AG04449 (cell line): ENCODE measurements around the gene GNB1.

Source experiments
- CTCF ChIA-PET: fragments of 350-600 bp; formaldehyde crosslinking; extraction: SDS; loops from one replicate; lab custom pipeline; 2021; ENCODE audit warnings: antibody characterized with exemption; lab: Yijun Ruan, JAX
- POLR2A ChIA-PET: fragments of 400-600, 350-600 bp; formaldehyde crosslinking; extraction: SDS; loops from one replicate; lab custom pipeline; 2020; ENCODE audit warnings: antibody characterized with exemption, inconsistent platforms; lab: Yijun Ruan, JAX
- DNase-seq: peaks from one replicate; pipeline ENCODE4 v3.0.0-alpha.2; 2010; ENCODE audit warnings: low read depth, low spot score
- H3K4me3 ChIP-seq: 2 replicates; pipeline ENCODE4 v1.5.1; 2011; ENCODE audit warnings: low read depth, mild to moderate bottlenecking, control low read depth, low read length
- TF ChIP-seq, protein P1 (sequence below): IDR thresholded peaks from one replicate; pipeline ENCODE4 v1.5.1; 2011; ENCODE audit warnings: mild to moderate bottlenecking, moderate library complexity, low read length, control low read depth, inconsistent platforms; ENCODE audit not compliant: insufficient read depth; ENCODE audit errors: missing control alignments

GNB1 gene

DNA sequence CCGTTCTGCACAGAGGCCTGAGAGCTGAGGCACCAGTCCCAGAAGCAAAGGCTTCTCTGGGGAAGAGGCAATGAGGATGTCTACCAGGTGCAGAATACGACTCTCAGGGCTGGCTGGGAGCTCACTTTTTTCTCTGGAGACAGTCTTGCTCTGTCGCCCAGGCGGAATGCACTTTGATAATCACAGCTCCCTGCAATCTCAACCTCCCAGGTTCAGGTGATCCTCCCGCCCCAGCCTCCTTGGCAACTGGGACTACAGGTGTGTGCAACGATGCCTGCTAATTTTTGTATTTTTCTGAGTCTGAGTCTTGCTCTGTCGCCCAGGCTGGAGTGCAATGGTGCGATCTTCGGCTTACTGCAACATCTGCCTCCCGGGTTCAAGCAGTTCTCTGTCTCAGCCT lies 130.2 kb downstream of the GNB1 start:
- CTCF ChIA-PET: no interaction called here
- no peak for DNase-seq
- POLR2A ChIA-PET: no interaction called here
- TF ChIP-seq, protein P1, sequence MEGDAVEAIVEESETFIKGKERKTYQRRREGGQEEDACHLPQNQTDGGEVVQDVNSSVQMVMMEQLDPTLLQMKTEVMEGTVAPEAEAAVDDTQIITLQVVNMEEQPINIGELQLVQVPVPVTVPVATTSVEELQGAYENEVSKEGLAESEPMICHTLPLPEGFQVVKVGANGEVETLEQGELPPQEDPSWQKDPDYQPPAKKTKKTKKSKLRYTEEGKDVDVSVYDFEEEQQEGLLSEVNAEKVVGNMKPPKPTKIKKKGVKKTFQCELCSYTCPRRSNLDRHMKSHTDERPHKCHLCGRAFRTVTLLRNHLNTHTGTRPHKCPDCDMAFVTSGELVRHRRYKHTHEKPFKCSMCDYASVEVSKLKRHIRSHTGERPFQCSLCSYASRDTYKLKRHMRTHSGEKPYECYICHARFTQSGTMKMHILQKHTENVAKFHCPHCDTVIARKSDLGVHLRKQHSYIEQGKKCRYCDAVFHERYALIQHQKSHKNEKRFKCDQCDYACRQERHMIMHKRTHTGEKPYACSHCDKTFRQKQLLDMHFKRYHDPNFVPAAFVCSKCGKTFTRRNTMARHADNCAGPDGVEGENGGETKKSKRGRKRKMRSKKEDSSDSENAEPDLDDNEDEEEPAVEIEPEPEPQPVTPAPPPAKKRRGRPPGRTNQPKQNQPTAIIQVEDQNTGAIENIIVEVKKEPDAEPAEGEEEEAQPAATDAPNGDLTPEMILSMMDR: no peak
- no peak overlapping the region for H3K4me3 ChIP-seq

DNA sequence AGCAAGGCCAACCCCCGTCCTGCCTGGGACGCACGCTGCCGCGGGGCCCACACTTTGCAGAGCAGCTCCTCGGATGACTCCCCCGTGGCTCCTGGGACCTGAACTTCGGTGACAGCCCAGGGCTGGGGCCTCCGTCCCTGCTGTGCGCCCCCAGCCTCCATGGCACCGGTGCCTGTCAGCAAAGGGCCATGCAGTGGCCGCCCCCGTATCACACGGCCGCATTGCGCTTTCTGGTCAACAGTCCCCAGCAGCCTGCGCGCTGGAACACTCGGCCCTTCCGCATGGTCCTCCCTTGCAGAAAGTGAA lies 130.6 kb downstream of the GNB1 start:
- H3K4me3 ChIP-seq: no peak overlapping the region
- no peak for DNase-seq
- TF ChIP-seq, protein P1: no peak
- ChIA-PET CTCF (no interaction called here), POLR2A (no interaction called here)

DNA sequence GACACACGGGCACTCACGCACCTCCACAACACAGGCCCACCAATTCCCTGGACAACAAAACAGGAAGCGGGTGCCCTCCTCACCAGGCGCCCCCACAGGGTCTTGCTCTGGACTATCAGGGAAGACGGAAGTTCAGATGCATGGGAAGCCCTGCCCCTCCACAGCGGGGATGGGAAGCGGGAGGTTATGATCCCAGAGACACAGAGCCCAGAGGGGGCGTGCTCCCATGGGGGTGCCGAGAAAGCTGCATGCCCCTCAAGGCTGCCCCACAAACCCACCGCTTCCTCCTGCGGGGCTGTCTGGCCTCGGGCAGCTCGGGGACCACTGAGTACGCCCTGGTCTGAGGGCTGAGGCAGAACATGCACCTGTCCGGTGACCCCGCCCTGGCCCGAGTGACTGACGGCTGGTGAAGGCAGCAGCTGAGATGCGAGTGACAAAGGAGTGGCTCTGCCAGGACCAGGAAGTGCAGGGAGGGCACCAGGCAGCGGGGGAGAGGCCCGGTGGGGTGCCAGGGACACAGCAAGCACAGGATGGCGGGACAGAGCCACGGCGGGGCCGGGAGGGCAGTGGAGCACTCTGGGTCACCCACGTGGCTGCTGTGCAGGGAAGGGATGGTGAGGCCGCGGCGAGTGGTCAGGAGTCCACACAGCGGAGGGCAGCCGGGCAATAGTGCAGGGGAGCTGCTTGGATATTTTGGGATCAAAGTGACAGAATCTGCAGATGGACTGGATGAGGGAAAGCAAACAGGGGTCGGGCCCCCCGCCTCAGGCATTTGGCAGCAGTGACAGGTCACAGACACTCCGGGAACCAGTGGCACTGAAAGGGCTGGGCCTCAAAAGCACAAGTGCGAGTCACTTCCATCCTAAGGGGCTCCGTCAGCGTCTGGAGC lies 131.2 kb downstream of the GNB1 start:
- CTCF ChIA-PET: interaction anchor here (1.7 kb wide), 1 partner anchor 146 kb away, joined by 5 read pairs; no protein-coding TSS in a partner anchor

DNA sequence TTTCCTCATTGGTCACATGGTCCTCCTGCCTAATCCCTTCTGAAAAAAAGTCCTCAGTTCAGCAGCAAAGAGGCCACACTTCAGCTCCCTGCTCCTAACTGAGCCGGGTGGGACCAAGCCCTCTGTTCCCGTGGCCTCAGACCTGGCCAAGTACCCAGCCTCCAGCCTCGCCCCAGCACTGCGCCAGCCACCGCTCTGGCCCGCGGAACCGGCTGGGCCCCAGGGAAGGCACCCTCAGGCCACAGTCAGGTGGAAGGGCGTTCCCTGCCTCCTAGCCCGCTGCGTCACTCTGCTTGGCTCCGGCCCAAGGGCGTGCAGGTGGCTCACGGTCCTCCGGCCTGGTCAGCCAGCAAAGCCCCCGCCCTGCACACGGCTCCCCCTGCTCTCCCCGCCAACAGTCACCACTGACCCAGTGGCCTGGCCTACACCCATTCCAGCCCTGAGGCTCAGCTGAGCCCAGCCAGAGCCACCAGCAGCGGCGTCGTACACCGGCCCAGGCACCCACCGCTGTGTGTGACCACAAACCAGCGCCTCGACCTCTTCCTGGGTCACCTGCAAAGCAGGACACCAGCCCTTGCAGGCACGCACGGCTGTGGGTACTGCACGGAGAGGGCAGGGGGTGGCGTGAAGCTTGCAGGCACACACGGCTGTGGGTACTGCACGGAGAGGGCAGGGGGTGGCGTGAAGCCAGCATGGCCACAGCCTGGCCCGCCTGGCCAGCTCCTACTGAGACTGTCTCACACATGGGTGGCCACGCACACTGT lies 132.0 kb downstream of the GNB1 start:
- ChIA-PET CTCF (interaction anchor here (1.7 kb wide), 1 partner anchor 147 kb away, joined by 5 read pairs; no protein-coding TSS in a partner anchor), POLR2A (no interaction called here)
- TF ChIP-seq, protein P1: no peak
- H3K4me3 ChIP-seq: no peak overlapping the region
- DNase-seq: no peak

More for the DNA sequence above, 131.2 kb downstream of the GNB1 start:
- no peak for DNase-seq
- H3K4me3 ChIP-seq: no peak overlapping the region
- TF ChIP-seq, protein P1: no peak
- POLR2A ChIA-PET: no interaction called here

DNA sequence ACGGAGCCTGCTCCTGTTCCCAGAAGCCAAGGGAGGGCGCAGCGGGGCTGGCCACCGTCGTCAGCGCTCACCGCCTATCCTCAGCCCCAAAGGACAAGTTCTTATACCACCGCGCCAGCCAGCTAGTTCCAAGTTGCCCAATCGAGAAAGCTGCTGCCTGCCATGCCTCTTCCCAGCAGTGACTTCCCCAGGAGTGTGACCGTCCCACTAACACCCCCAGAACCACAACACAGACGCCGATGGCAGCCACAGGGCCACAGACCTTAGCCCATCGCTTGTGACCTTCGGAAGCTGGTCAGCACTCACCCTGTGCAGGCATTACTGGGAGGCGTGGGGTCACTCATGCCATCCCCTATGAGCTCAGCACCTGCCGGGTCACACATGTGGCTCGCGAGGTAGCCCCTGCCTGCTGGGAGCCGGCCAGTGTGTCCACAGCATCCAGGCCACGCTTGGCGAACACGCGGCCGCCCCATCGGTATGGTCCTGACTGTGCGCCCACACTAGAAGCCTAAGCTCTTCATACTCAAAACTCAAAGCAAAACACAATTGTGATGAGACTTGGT lies 132.7 kb downstream of the GNB1 start:
- ChIA-PET POLR2A (no interaction called here), CTCF (interaction anchor here (1.7 kb wide), 1 partner anchor 148 kb away, joined by 5 read pairs; no protein-coding TSS in a partner anchor)
- TF ChIP-seq, protein P1: no peak
- no peak for DNase-seq
- H3K4me3 ChIP-seq: no peak overlapping the region
